Measurements from ENCODE around the gene RSAD2. TPM values are rescaled to one million over a fixed set of nuclear protein-coding genes. Genes with fewer than 3 reads are reported as not detected.
"Not testable (repeated sequence)": the region's sequence is repeated elsewhere in the genome, so short reads cannot be mapped to it uniquely, and the experiment has no call there.

The RSAD2 gene
- total RNA-seq: 62.0 and 62.2 TPM in 2 replicates

DNA sequence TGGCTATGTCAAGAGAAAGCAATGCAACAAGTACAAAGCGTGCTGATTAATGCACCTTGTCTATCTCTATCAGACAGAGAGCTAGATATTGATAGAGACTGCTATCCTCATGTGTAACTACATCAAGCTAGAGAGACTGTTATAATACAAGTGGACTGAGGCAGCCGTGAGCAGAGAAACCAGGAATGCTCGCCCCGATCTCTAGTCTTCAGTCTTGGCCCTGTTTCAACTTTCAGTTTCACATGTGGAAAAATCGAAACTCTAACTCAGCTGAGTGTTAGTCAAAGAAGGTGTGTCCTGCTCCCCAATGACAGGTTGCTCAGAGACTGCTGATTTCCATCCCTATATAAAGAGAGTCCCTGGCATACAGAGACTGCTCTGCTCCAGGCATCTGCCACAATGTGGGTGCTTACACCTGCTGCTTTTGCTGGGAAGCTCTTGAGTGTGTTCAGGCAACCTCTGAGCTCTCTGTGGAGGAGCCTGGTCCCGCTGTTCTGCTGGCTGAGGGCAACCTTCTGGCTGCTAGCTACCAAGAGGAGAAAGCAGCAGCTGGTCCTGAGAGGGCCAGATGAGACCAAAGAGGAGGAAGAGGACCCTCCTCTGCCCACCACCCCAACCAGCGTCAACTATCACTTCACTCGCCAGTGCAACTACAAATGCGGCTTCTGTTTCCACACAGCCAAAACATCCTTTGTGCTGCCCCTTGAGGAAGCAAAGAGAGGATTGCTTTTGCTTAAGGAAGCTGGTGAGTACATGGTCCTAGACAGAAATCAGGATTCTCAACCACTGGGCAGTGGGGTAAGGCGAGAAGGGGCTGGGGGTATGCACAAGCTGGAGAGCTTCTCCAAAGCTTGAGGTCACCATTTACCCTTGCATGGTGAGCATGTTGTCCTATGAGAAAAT is at the start of gene RSAD2:
TSS of gene RSAD2 (plus strand) at position 376 of the 903 bp plus-strand sequence. CDS start at position 400, 24 bp downstream.
- intact Hi-C loops (cut with micrococcal nuclease): loop anchor here (1.0 to 5.0 kb wide), 7 partner anchors 11 to 1805 kb away; partner anchors contain the start of gene ID2

DNA sequence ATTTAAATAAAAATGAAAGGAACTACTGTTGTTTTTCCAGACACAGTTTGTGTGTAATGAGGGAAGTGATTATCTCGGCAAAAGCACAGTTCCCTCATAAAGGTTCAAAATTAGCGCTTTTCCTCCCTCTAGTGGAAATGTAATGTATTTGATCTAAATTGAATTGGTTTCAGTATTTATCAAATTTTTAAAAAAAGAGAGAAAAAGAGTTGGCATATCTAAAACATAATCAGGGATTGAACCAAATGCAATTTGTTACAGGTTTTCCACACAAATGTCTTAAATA is 49.3 kb upstream of the RSAD2 start:
- intact Hi-C loops (cut with micrococcal nuclease): no loop called here

GRCh38 chr2:6831229-6831628 is 46.3 kb upstream of the RSAD2 start:
- intact Hi-C loops (cut with micrococcal nuclease): no loop called here

GRCh38 chr2:6832596-6833299 is 44.8 kb upstream of the RSAD2 start:
- intact Hi-C loops (cut with micrococcal nuclease): loop anchor here (1.0 kb wide), 2 partner anchors 33 to 45 kb away; partner anchors contain the start of genes CMPK2 and RSAD2

GRCh38 chr2:6833300-6833604 is 44.3 kb upstream of the RSAD2 start:
- intact Hi-C loops (cut with micrococcal nuclease): loop anchor here (1.0 kb wide), 2 partner anchors 32 to 44 kb away; partner anchors contain the start of genes CMPK2 and RSAD2

GRCh38 chr2:6834163-6834562 is 43.4 kb upstream of the RSAD2 start:
- intact Hi-C loops (cut with micrococcal nuclease): no loop called here

DNA sequence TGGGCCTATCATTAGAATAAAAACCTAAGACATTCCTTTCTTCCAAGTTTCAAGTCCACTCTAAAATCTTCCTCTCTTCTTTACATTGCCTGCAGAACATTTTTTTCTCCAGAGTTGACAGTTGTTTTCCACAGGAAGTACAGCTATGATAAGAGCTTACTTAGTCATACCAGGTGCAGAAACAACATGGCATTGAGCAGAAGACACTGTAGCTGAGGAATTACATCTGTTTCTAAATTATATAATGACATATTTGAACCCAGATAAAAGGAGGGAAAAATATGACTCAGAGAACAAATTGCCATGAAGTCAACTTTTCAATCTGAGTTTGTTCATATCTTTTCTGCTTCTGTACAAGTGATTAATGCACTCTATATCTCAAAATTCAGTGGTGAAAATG is 42.1 kb upstream of the RSAD2 start:
- intact Hi-C loops (cut with micrococcal nuclease): loop anchor here (1.0 kb wide), 1 partner anchor 9 kb away; no protein-coding TSS in a partner anchor

DNA sequence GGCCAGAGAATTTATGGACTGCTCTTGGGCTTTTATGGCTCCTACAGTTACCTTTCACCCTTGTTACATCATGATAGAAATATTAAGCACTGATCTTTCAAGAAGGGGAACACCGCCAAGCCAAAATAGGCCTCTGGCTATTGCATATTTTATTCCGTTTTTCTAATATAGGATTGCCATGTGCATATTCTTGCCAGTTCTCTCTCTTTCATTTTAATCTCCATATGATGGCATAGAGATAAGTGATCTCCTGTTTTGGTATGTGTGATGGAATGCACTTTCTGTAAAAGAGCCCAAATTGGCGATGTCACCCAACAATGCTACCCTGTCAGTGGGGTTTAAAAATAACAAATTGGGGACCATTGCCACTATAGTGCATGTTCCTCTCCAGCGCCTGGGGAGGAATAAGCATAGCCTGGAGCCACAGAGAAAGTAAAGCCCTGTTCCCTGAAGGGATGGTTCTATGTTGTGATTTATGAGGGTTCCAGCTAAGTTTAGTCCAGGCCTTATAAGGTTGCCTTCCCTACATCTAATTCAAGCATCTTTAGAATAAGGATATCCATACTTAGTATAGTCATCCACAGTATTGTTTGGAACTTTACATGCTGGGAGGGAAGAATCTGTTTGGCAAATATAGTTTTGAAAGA is 38.8 kb upstream of the RSAD2 start:
- intact Hi-C loops (cut with micrococcal nuclease): no loop called here

DNA sequence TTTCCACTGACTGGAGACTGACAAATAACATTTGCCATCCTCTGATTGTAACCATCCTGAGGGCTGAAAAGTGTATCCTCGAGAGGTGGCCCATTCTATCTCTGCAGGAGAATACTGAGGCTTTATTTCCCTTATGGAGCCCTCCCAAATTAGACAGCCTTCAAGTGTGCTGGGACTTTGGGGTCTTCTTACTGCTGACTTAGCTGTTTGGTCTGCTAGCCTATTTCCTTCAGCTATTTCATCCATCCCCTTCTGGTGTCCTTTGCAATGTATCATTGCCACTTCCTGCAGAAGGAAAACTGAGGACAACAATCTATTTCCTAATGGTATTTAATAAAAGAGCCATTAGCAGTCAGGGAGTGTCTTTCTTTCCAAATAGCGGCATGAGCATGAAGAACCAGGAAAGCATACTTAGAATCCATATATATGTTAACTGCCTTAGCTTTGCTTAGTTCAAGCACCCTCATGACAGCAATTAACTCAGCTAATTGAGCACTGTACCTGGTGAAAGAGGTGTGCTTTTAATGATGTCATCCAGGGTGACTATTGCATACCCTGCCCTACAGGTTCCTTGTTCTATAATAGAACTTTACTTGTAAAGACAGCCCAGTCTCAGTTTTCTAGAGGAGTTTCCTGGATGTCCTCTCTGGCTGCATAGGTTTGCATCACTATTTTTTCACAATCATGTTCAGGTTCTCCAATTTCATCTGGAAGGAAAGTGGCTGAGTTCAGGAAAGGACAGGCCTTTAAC is 35.9 kb upstream of the RSAD2 start:
- intact Hi-C loops (cut with micrococcal nuclease): no loop called here

GRCh38 chr2:6845312-6845711 is 32.3 kb upstream of the RSAD2 start:
- intact Hi-C loops (cut with micrococcal nuclease): no loop called here

DNA sequence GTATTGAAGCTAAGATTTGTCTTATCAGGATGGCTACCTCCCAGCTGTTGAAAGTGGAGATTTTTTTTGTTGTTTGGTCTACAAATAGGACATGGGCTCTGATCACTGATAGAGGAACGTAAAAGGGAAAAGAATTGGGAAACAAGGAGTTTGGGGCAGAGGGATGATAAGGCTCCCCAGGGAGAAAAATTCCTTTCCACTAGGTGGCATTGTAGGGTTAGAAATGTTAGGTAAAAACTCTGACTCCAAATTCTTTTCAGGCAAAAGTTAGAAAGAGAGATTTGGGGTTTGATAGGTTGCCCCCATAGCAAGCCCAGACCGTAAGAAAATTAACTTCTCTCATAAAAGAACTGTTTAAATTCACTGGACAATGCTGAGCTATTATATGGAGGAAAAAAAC is 31.7 kb upstream of the RSAD2 start:
- intact Hi-C loops (cut with micrococcal nuclease): no loop called here

DNA sequence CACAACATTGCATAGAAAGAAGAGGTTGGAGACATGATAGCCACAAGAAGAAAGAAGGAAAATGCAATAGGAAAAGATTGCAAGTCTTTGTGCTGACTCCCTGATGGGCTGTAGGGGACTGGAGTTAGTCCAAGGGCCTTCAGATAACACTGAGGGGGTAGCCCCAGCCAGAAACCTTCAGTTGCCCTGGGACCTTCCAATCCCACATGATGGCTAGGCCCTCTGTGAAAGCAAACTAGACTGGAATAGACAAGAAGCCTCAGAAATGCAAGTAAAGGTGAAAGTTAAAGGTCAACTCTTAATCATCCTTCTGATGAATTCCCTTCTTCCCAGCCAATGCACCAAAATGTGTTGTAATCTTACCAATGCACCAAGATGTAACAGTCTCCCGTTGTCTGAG is 31.0 kb upstream of the RSAD2 start:
- intact Hi-C loops (cut with micrococcal nuclease): no loop called here

- intact Hi-C loops (cut with micrococcal nuclease): no loop called here
Measured at GRCh38 chr2:6846967-6847681, 30.5 kb upstream of the RSAD2 start.

DNA sequence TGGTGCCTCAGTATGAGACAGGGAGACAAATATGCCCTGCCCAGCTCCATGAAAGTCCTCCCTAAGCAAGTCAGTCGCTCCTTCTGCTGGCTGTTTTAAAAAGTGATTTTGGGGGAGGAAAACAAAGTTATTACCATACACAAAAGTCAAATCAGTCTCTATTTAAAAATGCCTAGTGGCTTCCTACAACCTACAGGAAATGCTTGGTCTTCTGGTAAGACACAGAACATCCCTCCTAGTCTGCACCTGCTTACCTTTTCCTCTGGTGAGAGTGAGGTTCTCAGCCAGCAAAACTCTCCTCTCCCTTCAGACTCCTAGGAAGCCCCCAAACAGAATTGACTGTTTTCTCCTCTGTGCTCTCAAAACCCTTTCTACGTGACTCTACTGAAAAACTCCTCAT is 25.4 kb upstream of the RSAD2 start:
- intact Hi-C loops (cut with micrococcal nuclease): no loop called here

DNA sequence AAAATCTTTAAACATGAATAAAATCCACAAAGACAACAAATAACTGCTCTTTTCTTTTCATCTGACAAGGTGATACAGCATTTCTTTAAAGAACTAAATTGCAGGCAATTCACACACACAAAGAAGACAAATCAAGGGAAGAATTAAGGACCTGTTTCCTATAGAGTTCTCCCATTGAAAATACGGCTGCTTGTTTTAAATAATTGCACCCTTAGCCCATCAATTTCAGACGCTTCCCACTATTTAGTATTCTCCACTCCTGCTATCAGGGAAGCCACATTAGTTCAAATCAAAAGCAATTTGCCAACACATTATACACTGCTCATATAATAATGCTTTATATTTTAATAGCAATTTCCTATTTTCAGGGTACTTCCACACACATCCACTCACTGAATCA is 23.2 kb upstream of the RSAD2 start:
- intact Hi-C loops (cut with micrococcal nuclease): no loop called here

DNA sequence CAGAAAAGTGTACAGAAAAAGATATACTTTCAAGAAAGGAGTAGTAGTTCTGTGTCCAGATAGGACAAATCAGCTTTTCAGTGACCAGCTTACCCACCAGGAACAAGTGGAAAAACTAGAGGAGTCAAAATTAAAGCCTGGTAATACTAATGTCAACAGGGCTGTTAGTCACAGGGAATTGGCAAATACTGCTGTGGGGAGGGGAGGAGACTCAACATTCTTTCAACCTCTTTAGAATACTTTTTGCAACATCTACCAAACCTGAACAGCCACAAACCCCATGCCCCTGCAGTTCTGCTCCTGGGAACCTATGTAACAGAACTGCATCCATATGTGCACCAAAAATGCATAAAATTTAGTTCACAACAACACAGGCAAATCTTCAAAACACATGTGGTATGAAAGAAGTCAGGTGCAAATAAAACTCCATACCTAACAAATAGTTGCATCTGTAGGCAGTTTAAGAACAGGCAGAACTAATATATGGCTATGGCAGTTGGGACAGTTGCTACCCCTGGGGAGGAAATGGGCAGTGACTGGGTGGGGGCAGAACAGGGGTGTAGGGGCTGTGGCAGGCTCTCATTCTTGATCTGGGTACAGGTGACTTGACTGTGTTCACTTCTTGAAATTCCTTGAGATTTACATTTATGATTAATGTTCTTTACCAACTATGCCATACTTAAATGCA is 21.6 kb upstream of the RSAD2 start:
- intact Hi-C loops (cut with micrococcal nuclease): loop anchor here (1.0 kb wide), 1 partner anchor 8 kb away; no protein-coding TSS in a partner anchor

GRCh38 chr2:6856548-6856920 is 21.0 kb upstream of the RSAD2 start:
- intact Hi-C loops (cut with micrococcal nuclease): loop anchor here (1.0 kb wide), 1 partner anchor 8 kb away; no protein-coding TSS in a partner anchor

GRCh38 chr2:6858466-6859027 is 19.0 kb upstream of the RSAD2 start:
- intact Hi-C loops (cut with micrococcal nuclease): not testable (repeated sequence)

- intact Hi-C loops (cut with micrococcal nuclease): no loop called here
Measured at GRCh38 chr2:6860296-6860695, 17.3 kb upstream of the RSAD2 start.

DNA sequence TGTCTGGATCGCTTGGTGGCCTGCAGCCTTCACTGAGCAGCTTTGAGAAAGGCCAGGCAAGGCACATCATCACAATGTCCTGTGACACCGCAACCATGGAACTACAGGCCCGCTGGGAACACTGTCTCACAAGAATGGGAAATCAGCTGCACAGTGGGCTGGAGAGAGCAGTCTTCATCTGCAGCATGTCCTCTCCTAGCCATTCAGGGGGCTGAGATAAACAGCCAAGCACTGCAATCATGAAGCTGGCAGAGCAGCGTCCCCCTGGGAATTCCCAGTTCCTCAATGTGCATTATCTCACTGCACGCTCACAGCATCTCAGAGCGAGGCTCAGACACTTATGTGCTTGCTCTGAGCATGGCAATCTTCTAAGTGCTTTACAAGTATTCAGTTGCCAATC is 13.8 kb upstream of the RSAD2 start:
- intact Hi-C loops (cut with micrococcal nuclease): loop anchor here (1.0 to 2.0 kb wide), 2 partner anchors 7 to 15 kb away; no protein-coding TSS in a partner anchor
